NOMO-1 treated with DMSO at 0.1 percent for 48 hours (cell line): ENCODE measurements around the gene ISG15.
A peak's percentile ranks its signal among the peaks of the same experiment; 100 is the strongest.
"Not testable (repeated sequence)": the region's sequence is repeated elsewhere in the genome, so short reads cannot be mapped to it uniquely, and the experiment has no call there.

Experiments used
- DNase-seq: peaks from one replicate; lab custom pipeline; 2025; ENCODE audit not compliant: unreplicated experiment; lab: John Stamatoyannopoulos, UW

Gene ISG15

GRCh38 chr1:1026599-1027413, 13.5 kb downstream of the ISG15 start:
- DNase-seq: no peak

- DNase-seq: no peak
Observed at GRCh38 chr1:1027791-1028190, 14.5 kb downstream of the ISG15 start.

- not testable (repeated sequence) for DNase-seq
Observed at GRCh38 chr1:1030867-1031658, 17.8 kb downstream of the ISG15 start.

- no peak for DNase-seq
Observed at GRCh38 chr1:1031659-1032235, 18.4 kb downstream of the ISG15 start.

GRCh38 chr1:1032424-1032823, 19.1 kb downstream of the ISG15 start:
- DNase-seq: no peak

- DNase-seq: peak; percentile 76
Observed at GRCh38 chr1:1033009-1033587, 19.8 kb downstream of the ISG15 start.

GRCh38 chr1:1033731-1034438, 20.6 kb downstream of the ISG15 start:
- no peak for DNase-seq

- no peak for DNase-seq
Observed at GRCh38 chr1:1034439-1034781, 21.1 kb downstream of the ISG15 start.

GRCh38 chr1:1035291-1035943, 22.1 kb downstream of the ISG15 start:
- no peak for DNase-seq

GRCh38 chr1:1037366-1038327, 24.4 kb downstream of the ISG15 start:
- no peak for DNase-seq

GRCh38 chr1:1038694-1039093, 25.4 kb downstream of the ISG15 start:
- DNase-seq: peak; percentile 91

- peak; percentile 57 for DNase-seq
Observed at GRCh38 chr1:1039145-1039910, 26.0 kb downstream of the ISG15 start.

- peak; percentile 43 for DNase-seq
Observed at GRCh38 chr1:1040004-1040991, 27.0 kb downstream of the ISG15 start.

- DNase-seq: no peak
Observed at GRCh38 chr1:1041092-1041523, 27.8 kb downstream of the ISG15 start.

GRCh38 chr1:1041873-1042272, 28.6 kb downstream of the ISG15 start:
- DNase-seq: no peak

GRCh38 chr1:1042835-1043234, 29.5 kb downstream of the ISG15 start:
- no peak for DNase-seq

GRCh38 chr1:1043411-1043810, 30.1 kb downstream of the ISG15 start:
- no peak for DNase-seq
